ENCODE results near the gene TMEM125. TPM values are rescaled to one million over a fixed set of nuclear protein-coding genes. Genes with fewer than 3 reads are reported as not detected.

The TMEM125 gene
- not detected for total RNA-seq

- POLR2A ChIA-PET: interaction anchor here (0.6 kb wide), 1 partner anchor 596 kb away, joined by 3 read pairs; no protein-coding TSS in a partner anchor
- Mint-ChIP-seq H3K4me1 (peaks cover 19% of the 10 kb centered on the region), H3K9me3 (peaks cover 3% of the 10 kb centered on the region), H3K27me3 (peaks cover 20% of the 10 kb centered on the region), H3K4me3 (peak within 1 kb of the TSS; percentile 35), H3K36me3 (peaks cover 4% of the 10 kb centered on the region), H3K27ac (no peak within 1 kb of the TSS)
- ATAC-seq (ENCODE audit: low read depth) (no peak), DNase-seq (no peak)
Observed at GRCh38 chr1:43269627-43270375, at the start of gene TMEM125. TSS of gene TMEM125 (plus strand) at chr1:43269983. CDS start at chr1:43272723, 2,740 bp downstream.

GRCh38 chr1:43220905-43221778 is 48.6 kb upstream of the TMEM125 start:
- Mint-ChIP-seq H3K4me1 (peaks cover 5% of the 10 kb centered on the region), H3K4me3 (no peak overlapping the region), H3K27ac (no peak overlapping the region), H3K27me3 (peaks cover 4% of the 10 kb centered on the region), H3K9me3 (no peaks in the 10 kb centered on the region), H3K36me3 (no peaks in the 10 kb centered on the region)
- DNase-seq (no peak), ATAC-seq (ENCODE audit: low read depth) (no peak)
- POLR2A ChIA-PET: no interaction called here

GRCh38 chr1:43221797-43222196 is 48.0 kb upstream of the TMEM125 start:
- H3K36me3 Mint-ChIP-seq: no peaks in the 10 kb centered on the region
- H3K4me1 Mint-ChIP-seq: peaks cover 5% of the 10 kb centered on the region
- no peak overlapping the region for H3K4me3 Mint-ChIP-seq
- H3K27ac Mint-ChIP-seq: no peak overlapping the region
- no peak for DNase-seq
- no peaks in the 10 kb centered on the region for H3K9me3 Mint-ChIP-seq
- POLR2A ChIA-PET: no interaction called here
- peaks cover 7% of the 10 kb centered on the region for H3K27me3 Mint-ChIP-seq
- ATAC-seq (ENCODE audit: low read depth): no peak

- Mint-ChIP-seq H3K4me1 (peaks cover 5% of the 10 kb centered on the region), H3K4me3 (no peak overlapping the region), H3K9me3 (no peaks in the 10 kb centered on the region), H3K27ac (no peak overlapping the region), H3K27me3 (peaks cover 7% of the 10 kb centered on the region), H3K36me3 (no peaks in the 10 kb centered on the region)
- no peak for ATAC-seq (ENCODE audit: low read depth)
- no peak for DNase-seq
- POLR2A ChIA-PET: no interaction called here
Observed at GRCh38 chr1:43222879-43223278, 46.9 kb upstream of the TMEM125 start.

GRCh38 chr1:43225168-43225567 is 44.6 kb upstream of the TMEM125 start:
- Mint-ChIP-seq H3K4me1 (peaks cover 5% of the 10 kb centered on the region), H3K9me3 (no peaks in the 10 kb centered on the region), H3K27me3 (peaks cover 13% of the 10 kb centered on the region), H3K27ac (no peak overlapping the region), H3K36me3 (no peaks in the 10 kb centered on the region), H3K4me3 (no peak overlapping the region)
- ATAC-seq (ENCODE audit: low read depth) (no peak), DNase-seq (no peak)
- POLR2A ChIA-PET: no interaction called here

- peaks cover 15% of the 10 kb centered on the region for H3K27me3 Mint-ChIP-seq
- DNase-seq (peak; percentile 83), ATAC-seq (ENCODE audit: low read depth) (peak; percentile 91)
- no peaks in the 10 kb centered on the region for H3K4me1 Mint-ChIP-seq
- H3K4me3 Mint-ChIP-seq: no peak overlapping the region
- no peaks in the 10 kb centered on the region for H3K9me3 Mint-ChIP-seq
- H3K27ac Mint-ChIP-seq: no peak overlapping the region
- no peaks in the 10 kb centered on the region for H3K36me3 Mint-ChIP-seq
- POLR2A ChIA-PET: interaction anchor here (0.5 to 1.4 kb wide), 4 partner anchors 128 to 187 kb away, joined by 3 to 6 read pairs (median 3); partner anchors contain the start of genes CDC20 and ELOVL1
Observed at GRCh38 chr1:43227143-43227764, 42.5 kb upstream of the TMEM125 start.

- DNase-seq (no peak), ATAC-seq (ENCODE audit: low read depth) (no peak)
- Mint-ChIP-seq H3K27me3 (peaks cover 12% of the 10 kb centered on the region), H3K4me1 (no peaks in the 10 kb centered on the region), H3K36me3 (no peaks in the 10 kb centered on the region), H3K4me3 (no peak overlapping the region), H3K27ac (no peak overlapping the region), H3K9me3 (no peaks in the 10 kb centered on the region)
- POLR2A ChIA-PET: no interaction called here
Observed at GRCh38 chr1:43229826-43230780, 39.7 kb upstream of the TMEM125 start.

GRCh38 chr1:43232074-43232473 is 37.7 kb upstream of the TMEM125 start:
- no peak overlapping the region for H3K4me3 Mint-ChIP-seq
- H3K36me3 Mint-ChIP-seq: no peaks in the 10 kb centered on the region
- POLR2A ChIA-PET: interaction anchor here (1.3 kb wide), 1 partner anchor 122 kb away, joined by 7 read pairs; no protein-coding TSS in a partner anchor
- no peak overlapping the region for H3K27ac Mint-ChIP-seq
- H3K27me3 Mint-ChIP-seq: peaks cover 9% of the 10 kb centered on the region
- ATAC-seq (ENCODE audit: low read depth) (no peak), DNase-seq (no peak)
- no peaks in the 10 kb centered on the region for H3K4me1 Mint-ChIP-seq
- no peaks in the 10 kb centered on the region for H3K9me3 Mint-ChIP-seq

GRCh38 chr1:43232482-43232881 is 37.3 kb upstream of the TMEM125 start:
- no peaks in the 10 kb centered on the region for H3K36me3 Mint-ChIP-seq
- POLR2A ChIA-PET: interaction anchor here (1.3 kb wide), 1 partner anchor 122 kb away, joined by 7 read pairs; no protein-coding TSS in a partner anchor

GRCh38 chr1:43233631-43234030 is 36.2 kb upstream of the TMEM125 start:
- no peak for DNase-seq
- Mint-ChIP-seq H3K36me3 (no peaks in the 10 kb centered on the region), H3K4me3 (no peak overlapping the region), H3K27ac (peak overlapping the region; percentile 4), H3K4me1 (peaks cover 1% of the 10 kb centered on the region), H3K9me3 (no peaks in the 10 kb centered on the region), H3K27me3 (peaks cover 9% of the 10 kb centered on the region)
- POLR2A ChIA-PET: no interaction called here
- no peak for ATAC-seq (ENCODE audit: low read depth)

More at GRCh38 chr1:43232482-43232881, 37.3 kb upstream of the TMEM125 start:
- H3K9me3 Mint-ChIP-seq: no peaks in the 10 kb centered on the region
- H3K4me3 Mint-ChIP-seq: no peak overlapping the region
- no peaks in the 10 kb centered on the region for H3K4me1 Mint-ChIP-seq
- peaks cover 9% of the 10 kb centered on the region for H3K27me3 Mint-ChIP-seq
- no peak for DNase-seq
- no peak overlapping the region for H3K27ac Mint-ChIP-seq
- no peak for ATAC-seq (ENCODE audit: low read depth)

- POLR2A ChIA-PET: no interaction called here
- Mint-ChIP-seq H3K36me3 (no peaks in the 10 kb centered on the region), H3K9me3 (no peaks in the 10 kb centered on the region), H3K4me3 (no peak overlapping the region), H3K27ac (no peak overlapping the region), H3K4me1 (peaks cover 5% of the 10 kb centered on the region), H3K27me3 (peaks cover 8% of the 10 kb centered on the region)
- DNase-seq: no peak
- no peak for ATAC-seq (ENCODE audit: low read depth)
Observed at GRCh38 chr1:43234267-43234666, 35.5 kb upstream of the TMEM125 start.

GRCh38 chr1:43235040-43235439 is 34.7 kb upstream of the TMEM125 start:
- Mint-ChIP-seq H3K4me1 (peaks cover 10% of the 10 kb centered on the region), H3K9me3 (no peaks in the 10 kb centered on the region), H3K4me3 (no peak overlapping the region), H3K27me3 (peaks cover 3% of the 10 kb centered on the region), H3K27ac (no peak overlapping the region), H3K36me3 (no peaks in the 10 kb centered on the region)
- no peak for DNase-seq
- POLR2A ChIA-PET: no interaction called here
- no peak for ATAC-seq (ENCODE audit: low read depth)
